HG02885 (cell line): ENCODE measurements around the gene G0S2.

Experiments
- ATAC-seq: cut with Tn5 transposase; IDR thresholded peaks from one replicate; pipeline ENCODE4 v1.9.1; 2021; ENCODE audit warnings: mild to moderate bottlenecking; ENCODE audit not compliant: unreplicated experiment, poor library complexity

Gene G0S2

GRCh38 chr1:209647156-209647555, 28.1 kb upstream of the G0S2 start:
- ATAC-seq = no peak

- ATAC-seq = no peak
These were observed 26.9 kb upstream of the G0S2 start for GRCh38 chr1:209648346-209648745.

- ATAC-seq = no peak
These were observed 26.1 kb upstream of the G0S2 start for GRCh38 chr1:209648931-209649776.

GRCh38 chr1:209650454-209650853, 24.8 kb upstream of the G0S2 start:
- no peak for ATAC-seq

GRCh38 chr1:209651138-209651587, 24.0 kb upstream of the G0S2 start:
- peak; percentile 77 for ATAC-seq

- ATAC-seq = no peak
These were observed 23.0 kb upstream of the G0S2 start, which contains the start of gene LAMB3 for GRCh38 chr1:209652121-209652735. TSS of gene LAMB3 (minus strand) at chr1:209652425. CDS start at chr1:209650944, 1,481 bp downstream.

GRCh38 chr1:209652873-209653401, 22.3 kb upstream of the G0S2 start:
- ATAC-seq = no peak

- ATAC-seq = no peak
These were observed 21.3 kb upstream of the G0S2 start for GRCh38 chr1:209653915-209654351.

- ATAC-seq = no peak
These were observed 19.6 kb upstream of the G0S2 start for GRCh38 chr1:209655411-209656231.

- peak; percentile 72 for ATAC-seq
These were observed 17.9 kb upstream of the G0S2 start for GRCh38 chr1:209657140-209657879.

GRCh38 chr1:209657918-209658317, 17.3 kb upstream of the G0S2 start:
- no peak for ATAC-seq

- peak; percentile 73 for ATAC-seq
These were observed 15.3 kb upstream of the G0S2 start for GRCh38 chr1:209659909-209660308.

- no peak for ATAC-seq
These were observed 14.1 kb upstream of the G0S2 start for GRCh38 chr1:209661071-209661470.

GRCh38 chr1:209662879-209663327, 12.3 kb upstream of the G0S2 start:
- no peak for ATAC-seq

GRCh38 chr1:209667103-209667502, 8.1 kb upstream of the G0S2 start:
- ATAC-seq = no peak

- ATAC-seq = no peak
These were observed 7.5 kb upstream of the G0S2 start for GRCh38 chr1:209667708-209668107.

- no peak for ATAC-seq
These were observed 4.7 kb upstream of the G0S2 start for GRCh38 chr1:209670441-209671082.

- ATAC-seq = peak; percentile 93
These were observed 2.2 kb upstream of the G0S2 start for GRCh38 chr1:209672705-209673630.
